WTC11 (cell line): ENCODE results near the gene ZNF492.

Experiments
- AFF4 ChIP-seq: sonication (generic); formaldehyde crosslinking; IDR thresholded peaks from 2 replicates; pipeline ENCODE4 v1.8.1; 2023; ENCODE audit warnings: mild to moderate bottlenecking, missing genetic modification reagents, borderline replicate concordance
- CBFB ChIP-seq: sonication (generic); formaldehyde crosslinking; IDR thresholded peaks from 2 replicates; pipeline ENCODE4 v1.8.1; 2022; ENCODE audit warnings: mild to moderate bottlenecking, low read depth, missing genetic modification reagents
- CTCF ChIP-seq: fragments of 200-600 bp; IDR thresholded peaks from 2 replicates; pipeline ENCODE4 v1.8.0; 2022; ENCODE audit warnings: antibody characterized with exemption
- E2F1 ChIP-seq: sonication (generic); formaldehyde crosslinking; IDR thresholded peaks from 2 replicates; pipeline ENCODE4 v1.8.0; 2022; ENCODE audit warnings: mild to moderate bottlenecking, missing genetic modification reagents
- E2F4 ChIP-seq: sonication (generic); formaldehyde crosslinking; IDR thresholded peaks from 2 replicates; pipeline ENCODE4 v1.8.1; 2022; ENCODE audit warnings: low read depth, mild to moderate bottlenecking, moderate library complexity, missing genetic modification reagents, borderline replicate concordance
- PRRX2 ChIP-seq: fragments of 250-450 bp; sonication (Bioruptor Pico); IDR thresholded peaks from 2 replicates; pipeline ENCODE4 v1.8.0; 2021; ENCODE audit warnings: mild to moderate bottlenecking
- ZBTB21 ChIP-seq: sonication (generic); formaldehyde crosslinking; IDR thresholded peaks from 2 replicates; pipeline ENCODE4 v1.8.1; 2023; ENCODE audit warnings: mild to moderate bottlenecking, missing genetic modification reagents, borderline replicate concordance

GRCh38 chr19:22628401-22628800, 5.7 kb upstream of the ZNF492 start:
- TF ChIP-seq E2F1 (no peak), CBFB (CRISPR knock-in tag) (no peak), ZBTB21 (CRISPR knock-in tag) (no peak), PRRX2 (CRISPR knock-in tag) (no peak), CTCF (no peak), E2F4 (CRISPR knock-in tag) (no peak), AFF4 (CRISPR knock-in tag) (no peak)
